CD1c-positive myeloid dendritic cell (primary cell): ENCODE data around the gene CCDC159.
"Not testable (repeated sequence)": the region's sequence is repeated elsewhere in the genome, so short reads cannot be mapped to it uniquely, and the experiment has no call there.

Experiments
- DNase-seq: peaks from one replicate; pipeline ENCODE4 v3.0.0-alpha.2; 2016; ENCODE audit errors: extremely low spot score

Gene CCDC159, protein sequence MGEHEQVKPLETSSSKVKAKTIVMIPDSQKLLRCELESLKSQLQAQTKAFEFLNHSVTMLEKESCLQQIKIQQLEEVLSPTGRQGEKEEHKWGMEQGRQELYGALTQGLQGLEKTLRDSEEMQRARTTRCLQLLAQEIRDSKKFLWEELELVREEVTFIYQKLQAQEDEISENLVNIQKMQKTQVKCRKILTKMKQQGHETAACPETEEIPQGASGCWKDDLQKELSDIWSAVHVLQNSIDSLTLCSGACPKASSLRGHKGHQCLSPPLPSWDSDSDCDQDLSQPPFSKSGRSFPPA

GRCh38 chr19:11346104-11346940 lies at the start of gene CCDC159, which contains the start of gene TMEM205:
Gene CCDC159 (plus strand): TSS chr19:11346519. CDS start chr19:11346607, 88 bp downstream.
Gene TMEM205 (minus strand): TSS chr19:11346268. CDS start chr19:11345619, 649 bp downstream.
- peak; percentile 100 for DNase-seq

DNA sequence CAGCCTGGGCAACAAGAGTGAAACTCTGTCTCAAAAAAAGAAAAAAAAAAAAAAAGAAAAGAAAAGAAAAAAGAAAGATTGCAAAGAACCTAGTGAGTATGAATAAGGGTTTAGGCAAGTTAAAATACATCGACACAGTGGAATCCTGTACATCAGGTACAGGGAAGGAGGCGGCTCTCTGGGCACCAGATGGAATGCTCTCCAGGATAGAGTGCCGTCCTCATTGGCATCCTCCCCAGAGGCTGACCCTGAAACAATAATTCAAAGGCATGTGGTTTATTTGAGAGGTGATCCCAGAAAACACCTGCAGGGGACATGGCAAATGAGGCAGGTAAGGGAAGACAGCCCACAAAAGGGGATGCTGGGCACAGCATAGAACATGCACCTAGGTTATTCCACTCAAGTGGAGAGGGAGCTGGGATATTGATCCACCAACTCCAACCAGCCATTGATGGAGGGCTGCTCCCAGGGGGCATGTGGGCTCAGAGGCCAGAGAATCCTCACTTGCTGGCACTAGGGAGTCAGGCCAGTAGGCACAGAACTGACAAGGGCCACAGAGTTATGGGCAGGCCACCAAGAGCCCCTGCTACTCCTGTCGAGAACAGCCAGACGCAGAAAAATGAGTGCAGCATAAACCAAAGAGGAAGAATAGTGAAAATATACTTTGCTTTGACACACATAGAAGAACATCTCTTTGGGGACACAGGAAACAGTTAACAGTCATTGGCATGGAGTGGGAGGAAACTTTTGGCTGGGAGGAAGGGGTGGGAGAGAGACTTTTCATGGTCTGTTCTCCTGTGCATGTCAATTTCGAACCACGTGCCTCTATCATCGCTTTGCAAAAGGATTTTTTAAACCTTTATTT lies 46.1 kb upstream of the CCDC159 start:
- DNase-seq = peak; percentile 58

DNA sequence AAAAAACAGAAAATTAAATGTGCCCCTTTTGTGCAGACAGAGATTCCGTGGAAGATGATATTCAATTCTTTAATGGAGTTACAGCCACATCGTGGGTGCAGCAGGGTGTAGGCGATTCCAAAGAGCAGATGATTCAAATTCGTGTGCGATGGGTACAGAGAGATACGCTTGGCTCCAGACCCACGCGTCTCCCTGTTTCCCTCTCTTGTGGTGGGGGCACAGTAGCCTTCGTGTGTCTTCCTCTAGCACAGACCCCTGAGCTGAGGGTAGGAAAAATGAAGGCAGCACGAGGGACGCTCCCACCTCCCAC lies 45.6 kb upstream of the CCDC159 start:
- DNase-seq = peak; percentile 44

DNA sequence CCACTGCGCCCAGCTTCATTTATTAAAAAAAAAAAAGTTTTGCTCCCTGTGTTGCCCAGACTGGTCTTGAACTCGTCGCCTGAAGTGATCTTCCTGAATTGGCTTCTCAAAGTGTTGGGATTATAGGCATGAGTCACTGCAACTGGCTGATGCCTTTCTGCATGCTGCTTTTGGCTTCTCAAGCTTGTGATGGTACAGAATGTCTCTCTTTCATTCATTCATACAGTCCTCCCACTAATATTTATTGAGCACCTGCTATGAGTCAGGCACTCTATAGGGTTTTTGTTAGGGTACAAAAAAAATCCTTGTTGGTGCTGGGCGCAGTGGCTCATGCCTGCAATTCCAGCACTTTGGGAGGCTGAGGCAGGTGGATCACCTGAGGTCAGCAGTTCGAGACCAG lies 41.4 kb upstream of the CCDC159 start:
- no peak for DNase-seq

DNA sequence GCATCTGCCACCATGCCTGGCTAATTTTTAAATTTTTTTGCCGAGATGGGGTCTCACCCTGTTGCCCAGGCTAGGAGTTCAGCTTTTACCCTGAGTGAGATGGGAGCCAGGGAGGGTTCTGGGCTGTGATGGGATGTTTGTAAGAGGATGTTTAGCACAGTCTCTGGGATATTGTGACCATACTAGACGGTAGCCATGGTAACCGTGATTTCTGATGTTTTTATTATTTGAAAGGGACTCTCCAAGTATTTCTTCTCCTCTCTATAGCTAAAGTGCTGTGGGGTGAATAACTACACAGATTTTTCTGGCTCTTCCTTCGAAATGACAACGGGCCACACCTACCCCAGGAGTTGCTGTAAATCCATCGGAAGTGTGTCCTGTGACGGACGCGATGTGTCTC lies 40.0 kb upstream of the CCDC159 start:
- no peak for DNase-seq

DNA sequence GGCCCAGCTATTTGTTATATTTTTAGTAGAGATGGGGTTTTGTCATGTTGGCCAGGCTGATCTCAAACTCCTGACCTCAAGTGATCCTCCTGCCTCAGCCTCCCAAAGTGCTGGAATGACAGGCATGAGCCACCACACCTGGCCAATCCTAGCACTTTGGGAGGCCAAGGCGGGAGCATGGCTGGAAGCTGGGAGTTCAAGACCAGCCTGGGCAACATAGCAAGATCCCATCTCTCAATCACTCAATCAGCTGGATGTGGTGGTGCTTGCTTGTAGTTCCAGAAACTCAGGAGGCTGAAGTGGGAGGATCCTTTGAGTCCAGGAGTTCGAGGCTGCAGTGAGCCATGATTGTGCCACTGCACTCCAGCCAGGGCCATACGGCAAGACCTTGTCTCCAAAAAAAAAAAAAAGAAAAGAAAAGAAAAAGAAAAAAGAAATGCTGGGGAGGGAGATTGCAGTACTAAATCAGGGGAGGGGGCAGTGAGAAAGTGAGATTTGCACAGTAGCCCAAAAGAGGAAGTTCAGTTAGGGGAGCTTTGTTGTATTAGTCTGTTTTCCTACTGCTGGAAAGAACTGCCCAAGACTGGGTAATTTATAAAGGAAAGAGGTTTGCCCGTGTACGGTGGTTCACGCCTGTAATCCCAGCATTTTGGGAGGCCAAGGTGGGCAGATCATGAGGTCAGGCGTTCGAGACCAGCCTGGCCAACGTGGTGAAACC lies 25.9 kb upstream of the CCDC159 start:
- DNase-seq = peak; percentile 48

GRCh38 chr19:11321191-11322126 lies 24.9 kb upstream of the CCDC159 start:
- DNase-seq = peak; percentile 31

DNA sequence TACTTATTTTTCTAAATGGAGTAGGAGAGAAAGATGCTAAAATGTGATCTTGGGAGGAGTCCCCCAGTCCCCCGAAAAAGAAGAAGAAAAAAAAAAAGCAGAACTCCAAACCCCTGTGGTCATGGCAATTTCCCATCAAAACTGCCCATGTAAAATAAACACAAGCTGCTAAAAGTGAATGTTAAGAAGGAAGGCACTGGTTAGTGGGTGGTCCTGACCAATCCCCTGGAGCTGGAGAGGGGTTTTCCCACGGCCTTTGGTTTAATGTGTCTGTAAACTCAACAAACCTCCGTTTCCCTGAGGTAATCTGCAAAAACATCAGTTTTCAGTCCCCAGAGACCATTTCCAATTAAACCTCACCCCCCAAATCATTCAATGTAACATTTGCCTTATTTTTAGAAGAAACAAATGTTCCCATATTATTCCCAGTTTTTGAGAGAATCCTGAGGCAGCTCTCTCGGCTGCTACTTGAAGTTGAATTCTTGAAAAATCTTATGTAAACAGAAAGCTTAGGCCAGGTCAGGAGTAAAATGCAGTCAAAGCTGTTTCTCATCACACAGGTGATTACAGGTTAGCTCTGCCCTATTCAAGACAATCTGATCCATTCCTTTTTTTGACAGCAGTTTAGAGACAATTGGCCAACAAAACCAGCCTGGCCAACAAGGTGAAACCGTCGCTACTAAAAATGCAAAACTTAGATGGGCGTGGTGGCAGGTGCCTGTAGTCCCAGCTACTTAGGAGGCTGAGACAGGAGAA lies 23.9 kb upstream of the CCDC159 start:
- DNase-seq = peak; percentile 70

- no peak for DNase-seq
Observed at GRCh38 chr19:11323601-11324078, 22.7 kb upstream of the CCDC159 start.

DNA sequence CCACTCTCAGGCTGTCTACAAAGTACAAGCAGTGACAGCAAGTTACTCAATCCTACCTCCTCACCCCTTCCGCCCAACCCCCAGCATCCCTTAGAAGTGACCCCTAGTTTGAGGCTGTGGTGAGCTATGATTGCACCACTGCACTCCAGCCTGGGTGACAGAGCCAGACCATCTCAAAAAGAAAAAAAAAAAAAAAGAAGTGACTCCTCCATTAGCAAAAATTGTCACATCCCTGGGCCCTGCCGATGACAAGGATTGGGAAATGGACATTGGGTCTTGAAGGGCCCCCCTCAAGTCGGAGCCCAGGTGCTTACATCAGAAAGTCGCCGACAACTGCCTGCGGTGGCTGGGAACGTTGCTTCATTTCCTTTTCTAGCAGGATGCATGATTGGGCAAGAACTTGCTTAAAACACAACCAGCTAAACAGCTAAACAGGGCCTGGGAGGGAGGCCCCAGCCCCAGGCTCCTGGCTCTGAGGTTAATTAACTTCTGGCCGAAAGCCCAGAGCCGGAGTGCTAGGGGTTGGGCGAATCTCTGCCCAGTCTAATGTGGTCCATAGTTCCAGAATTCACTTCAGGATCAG lies 22.1 kb upstream of the CCDC159 start:
- DNase-seq = peak; percentile 88

- DNase-seq = no peak
Observed at GRCh38 chr19:11324748-11325389, 21.4 kb upstream of the CCDC159 start.

DNA sequence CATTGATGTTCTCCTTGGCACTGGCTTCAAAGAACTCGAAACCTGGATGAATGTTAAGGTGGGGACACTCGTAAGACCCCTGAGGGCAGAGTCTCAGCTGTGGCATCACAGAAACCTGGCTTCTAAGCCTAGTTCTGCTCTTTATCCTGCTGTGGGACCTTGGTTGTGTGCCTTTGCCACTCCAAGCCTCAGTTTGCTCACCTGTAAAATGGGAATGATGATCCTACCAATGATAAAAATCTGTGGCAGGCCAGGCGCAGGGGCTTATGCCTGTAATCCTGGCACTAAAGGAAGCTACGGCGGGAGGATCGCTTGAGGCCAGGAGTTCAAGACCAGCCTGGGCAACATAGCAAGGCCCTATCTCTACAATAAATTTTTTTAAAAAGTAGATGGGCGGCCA lies 20.8 kb upstream of the CCDC159 start:
- DNase-seq = no peak

- DNase-seq = no peak
Observed at GRCh38 chr19:11330127-11330526, 16.2 kb upstream of the CCDC159 start.

DNA sequence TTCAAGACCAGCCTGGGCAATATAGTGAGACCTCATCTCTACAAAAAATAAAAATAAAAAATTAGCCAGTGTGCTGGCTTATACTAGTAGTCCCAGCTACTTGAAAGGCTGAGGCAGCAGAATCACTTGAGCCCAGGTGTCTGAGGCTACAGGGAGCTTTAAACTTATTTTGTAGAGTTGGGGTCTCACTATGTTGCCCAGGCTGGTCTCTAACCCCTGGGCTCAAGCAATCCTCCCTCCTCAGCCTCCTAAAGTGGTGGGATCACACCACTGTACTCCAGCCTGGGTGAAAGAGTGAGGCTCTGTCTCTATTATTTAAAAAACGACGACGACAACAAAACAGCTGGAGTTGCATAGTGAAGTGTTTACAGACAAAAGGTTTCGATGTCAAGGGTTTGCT lies 14.8 kb upstream of the CCDC159 start:
- no peak for DNase-seq

DNA sequence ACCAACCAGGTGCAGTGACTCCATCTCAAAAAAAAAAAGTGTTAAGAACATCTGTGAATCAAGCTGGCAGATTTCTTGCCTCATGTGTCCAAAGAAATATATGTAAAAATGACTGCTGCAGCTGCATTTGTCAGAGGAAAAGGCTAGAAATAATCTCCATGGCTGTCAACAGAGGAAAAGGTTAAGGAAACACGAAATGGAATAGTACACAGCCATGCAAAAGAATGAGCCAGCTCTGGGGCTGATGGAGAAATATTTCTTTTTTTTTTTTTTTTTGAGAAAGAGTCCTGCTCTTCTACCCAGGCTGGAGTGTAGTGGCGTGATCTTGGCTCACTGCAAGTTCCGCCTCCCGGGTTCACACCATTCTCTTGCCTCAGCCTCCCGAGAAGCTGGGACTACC lies 13.5 kb upstream of the CCDC159 start:
- no peak for DNase-seq

DNA sequence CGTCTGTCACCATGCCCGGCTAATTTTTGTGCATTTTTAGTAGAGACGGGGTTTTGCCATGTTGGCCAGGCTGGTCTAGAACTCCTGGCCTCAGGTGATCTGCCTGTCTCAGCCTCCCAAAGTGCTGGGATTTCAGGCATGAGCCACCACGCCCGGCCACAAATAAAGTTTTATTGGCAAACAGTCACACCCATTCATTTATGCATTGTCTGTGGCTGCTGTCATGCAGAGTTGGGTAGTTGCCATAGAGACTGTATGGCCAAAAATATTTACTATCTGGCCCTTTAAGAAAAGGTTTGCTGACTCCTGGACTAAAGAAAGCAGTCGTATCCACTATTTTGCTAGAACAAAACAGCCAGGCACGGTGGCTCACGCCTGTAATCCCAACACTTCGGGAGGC lies 12.5 kb upstream of the CCDC159 start:
- DNase-seq = not testable (repeated sequence)

GRCh38 chr19:11335449-11336146 lies 10.7 kb upstream of the CCDC159 start:
- DNase-seq = no peak

DNA sequence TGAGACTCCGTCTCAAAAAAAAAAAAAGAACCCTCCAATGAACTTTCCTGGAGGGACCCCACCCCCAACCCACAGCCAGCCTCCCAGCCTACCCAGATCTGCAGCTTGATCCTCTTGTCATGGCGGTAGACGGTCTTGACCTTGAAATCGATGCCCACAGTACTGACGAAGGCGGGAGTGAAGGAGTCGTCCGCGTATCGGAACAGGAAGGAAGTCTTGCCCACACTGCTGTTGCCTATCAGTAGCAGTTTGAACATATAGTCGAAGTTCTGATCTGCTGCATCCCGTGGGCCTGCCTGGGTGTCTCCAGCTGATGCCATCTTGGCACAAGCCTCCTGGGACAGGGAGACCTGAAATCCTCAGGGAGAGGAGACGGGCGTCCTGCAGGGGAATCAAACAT lies 9.2 kb upstream of the CCDC159 start:
- peak; percentile 24 for DNase-seq
